Measurements from ENCODE around the gene C16orf96. TPM values are rescaled to one million over a fixed set of nuclear protein-coding genes. Genes with fewer than 3 reads are reported as not detected.

Gene C16orf96
- polyA plus RNA-seq, 2 of the 4 experiments (the other 2 are of a cell fraction) = 0.01 to 0.03 TPM

DNA sequence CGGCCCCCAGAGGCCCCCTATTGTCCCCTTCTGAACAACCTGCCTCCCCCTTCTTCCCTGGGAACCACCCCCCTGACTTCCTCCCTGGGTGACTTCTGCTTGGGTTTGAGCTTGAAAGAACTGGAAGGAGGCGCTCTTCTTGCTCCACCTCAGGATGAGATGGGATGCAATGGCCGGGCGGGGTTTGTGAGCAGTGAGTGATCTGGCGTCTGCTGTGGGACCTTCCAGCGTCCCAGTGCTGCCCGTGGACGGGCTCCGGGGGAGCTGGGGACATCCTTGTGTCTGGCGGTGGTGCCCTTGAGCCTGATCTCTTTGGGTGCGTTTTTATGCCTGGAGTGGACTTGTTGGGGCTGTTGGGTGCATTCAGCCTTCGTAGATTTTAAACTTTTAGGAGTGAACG is 80.1 kb downstream of the C16orf96 start:
- DNase-seq (ENCODE audit: low read depth in 1 of 2, low spot score in 1 of 2) = no peak
- H3K4me3 ChIP-seq = no peak overlapping the region
- FAIRE-seq = no peak
- POLR2A ChIA-PET = interaction anchor here (1.0 kb wide), 1 partner anchor 20 kb away, joined by 4 read pairs; no protein-coding TSS in a partner anchor
- no peak for TF ChIP-seq PHF8 (IDR thresholded peaks at IDR 0.05; ENCODE audit: borderline replicate concordance, low read depth)
- no peak for TF ChIP-seq NFE2L2 (conservative IDR thresholded peaks at IDR 0.05; ENCODE audit: low read length)
- TF ChIP-seq MAFK (IDR thresholded peaks at IDR 0.05; ENCODE audit: partially characterized antibody) = no peak
- TF ChIP-seq CEBPB (IDR thresholded peaks at IDR 0.05) = no peak
- no peak for TF ChIP-seq HEYL (CRISPR knock-in tag; IDR thresholded peaks at IDR 0.05)
- TF ChIP-seq ZC3H11A (IDR thresholded peaks at IDR 0.05) = no peak
- TF ChIP-seq HOXB13 (CRISPR knock-in tag; IDR thresholded peaks at IDR 0.05; ENCODE audit: low read depth) = no peak
- TF ChIP-seq HOXA7 (CRISPR knock-in tag; IDR thresholded peaks at IDR 0.05) = no peak
- TF ChIP-seq FOXS1 (CRISPR knock-in tag; IDR thresholded peaks at IDR 0.05) = no peak
- TF ChIP-seq JUNB (IDR thresholded peaks at IDR 0.05) = no peak
- no peak for TF ChIP-seq REST (IDR thresholded peaks at IDR 0.05)
- no peak for TF ChIP-seq HMGXB4 (CRISPR knock-in tag; IDR thresholded peaks at IDR 0.05; ENCODE audit: borderline replicate concordance)
- no peak for TF ChIP-seq NR3C1 (IDR thresholded peaks at IDR 0.05)
- no peak for TF ChIP-seq POLR2A (IDR thresholded peaks at IDR 0.05; ENCODE audit: low read length)
- TF ChIP-seq, protein P1, sequence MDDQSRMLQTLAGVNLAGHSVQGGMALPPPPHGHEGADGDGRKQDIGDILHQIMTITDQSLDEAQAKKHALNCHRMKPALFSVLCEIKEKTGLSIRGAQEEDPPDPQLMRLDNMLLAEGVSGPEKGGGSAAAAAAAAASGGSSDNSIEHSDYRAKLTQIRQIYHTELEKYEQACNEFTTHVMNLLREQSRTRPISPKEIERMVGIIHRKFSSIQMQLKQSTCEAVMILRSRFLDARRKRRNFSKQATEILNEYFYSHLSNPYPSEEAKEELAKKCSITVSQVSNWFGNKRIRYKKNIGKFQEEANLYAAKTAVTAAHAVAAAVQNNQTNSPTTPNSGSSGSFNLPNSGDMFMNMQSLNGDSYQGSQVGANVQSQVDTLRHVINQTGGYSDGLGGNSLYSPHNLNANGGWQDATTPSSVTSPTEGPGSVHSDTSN (IDR thresholded peaks at IDR 0.05) = no peak
- TF ChIP-seq NPAS2 (CRISPR knock-in tag; IDR thresholded peaks at IDR 0.05; ENCODE audit: borderline replicate concordance) = no peak
- no peak for TF ChIP-seq RNF2 (IDR thresholded peaks at IDR 0.05; ENCODE audit: borderline replicate concordance, low read depth)
- no peak for TF ChIP-seq JUN (IDR thresholded peaks at IDR 0.05)
- TF ChIP-seq CBX8 (IDR thresholded peaks at IDR 0.05) = no peak
- no peaks in the 10 kb centered on the region for H3K4me1 ChIP-seq
- WGBS (ENCODE audit: missing lambda C conversion rate) = 90% methylated on average over 13 of the region's 13 CpGs
- CTCF ChIA-PET = interaction anchor here (0.7 to 5.1 kb wide), 5 partner anchors 12 to 88 kb away, joined by 3 to 35 read pairs (median 4); partner anchors contain the start of gene MGRN1
- no peak overlapping the region for H3K4me2 ChIP-seq
- no peak overlapping the region for H3K27ac ChIP-seq
- peaks cover 5% of the 10 kb centered on the region; the same call in 2 of the 3 replicates for H3K9me3 ChIP-seq
- ATAC-seq = no peak

GRCh38 chr16:4637501-4638166 is 81.5 kb downstream of the C16orf96 start:
- no peaks in the 10 kb centered on the region for H3K4me1 ChIP-seq
- no peak overlapping the region for H3K27ac ChIP-seq
- no peak for ATAC-seq
- no peak overlapping the region for H3K4me3 ChIP-seq
- FAIRE-seq = no peak
- ChIA-PET POLR2A (no interaction called here), CTCF (interaction anchor here (1.1 to 2.3 kb wide), 3 partner anchors 11 to 14 kb away, joined by 3 to 22 read pairs (median 12); partner anchors contain the start of gene MGRN1)
- no peak overlapping the region for H3K4me2 ChIP-seq
- H3K9me3 ChIP-seq = no peaks in the 10 kb centered on the region
- TF ChIP-seq JUN (IDR thresholded peaks at IDR 0.05) = no peak
- no peak for TF ChIP-seq CHD4 (IDR thresholded peaks at IDR 0.05; ENCODE audit: borderline replicate concordance)
- no peak for TF ChIP-seq ATOH8 (CRISPR knock-in tag; IDR thresholded peaks at IDR 0.05; ENCODE audit: low read depth)
- TF ChIP-seq EHMT2 (IDR thresholded peaks at IDR 0.05; ENCODE audit: low read depth) = no peak
- TF ChIP-seq KDM5A (IDR thresholded peaks at IDR 0.05) = no peak
- no peak for TF ChIP-seq CBX8 (IDR thresholded peaks at IDR 0.05)
- no peak for TF ChIP-seq SMC3 (IDR thresholded peaks at IDR 0.05)
- no peak for TF ChIP-seq SREBF2 (IDR thresholded peaks at IDR 0.05)
- TF ChIP-seq, protein P2, sequence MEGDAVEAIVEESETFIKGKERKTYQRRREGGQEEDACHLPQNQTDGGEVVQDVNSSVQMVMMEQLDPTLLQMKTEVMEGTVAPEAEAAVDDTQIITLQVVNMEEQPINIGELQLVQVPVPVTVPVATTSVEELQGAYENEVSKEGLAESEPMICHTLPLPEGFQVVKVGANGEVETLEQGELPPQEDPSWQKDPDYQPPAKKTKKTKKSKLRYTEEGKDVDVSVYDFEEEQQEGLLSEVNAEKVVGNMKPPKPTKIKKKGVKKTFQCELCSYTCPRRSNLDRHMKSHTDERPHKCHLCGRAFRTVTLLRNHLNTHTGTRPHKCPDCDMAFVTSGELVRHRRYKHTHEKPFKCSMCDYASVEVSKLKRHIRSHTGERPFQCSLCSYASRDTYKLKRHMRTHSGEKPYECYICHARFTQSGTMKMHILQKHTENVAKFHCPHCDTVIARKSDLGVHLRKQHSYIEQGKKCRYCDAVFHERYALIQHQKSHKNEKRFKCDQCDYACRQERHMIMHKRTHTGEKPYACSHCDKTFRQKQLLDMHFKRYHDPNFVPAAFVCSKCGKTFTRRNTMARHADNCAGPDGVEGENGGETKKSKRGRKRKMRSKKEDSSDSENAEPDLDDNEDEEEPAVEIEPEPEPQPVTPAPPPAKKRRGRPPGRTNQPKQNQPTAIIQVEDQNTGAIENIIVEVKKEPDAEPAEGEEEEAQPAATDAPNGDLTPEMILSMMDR (IDR thresholded peaks at IDR 0.05) = no peak
- TF ChIP-seq, protein P3, sequence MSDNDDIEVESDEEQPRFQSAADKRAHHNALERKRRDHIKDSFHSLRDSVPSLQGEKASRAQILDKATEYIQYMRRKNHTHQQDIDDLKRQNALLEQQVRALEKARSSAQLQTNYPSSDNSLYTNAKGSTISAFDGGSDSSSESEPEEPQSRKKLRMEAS (IDR thresholded peaks at IDR 0.05) = no peak
- TF ChIP-seq CEBPB (IDR thresholded peaks at IDR 0.05) = no peak
- WGBS (ENCODE audit: missing lambda C conversion rate) = 89% methylated on average over 21 of the region's 21 CpGs
- DNase-seq (ENCODE audit: low read depth in 1 of 2, low spot score in 1 of 2) = no peak

Data from A549 (cell line).